ENCODE measurements around the gene TMEM63A. TPM values are rescaled to one million over a fixed set of nuclear protein-coding genes. Genes with fewer than 3 reads are reported as not detected.

TMEM63A gene
- total RNA-seq, 1 experiment from 2014 or later = 7.8 TPM

DNA sequence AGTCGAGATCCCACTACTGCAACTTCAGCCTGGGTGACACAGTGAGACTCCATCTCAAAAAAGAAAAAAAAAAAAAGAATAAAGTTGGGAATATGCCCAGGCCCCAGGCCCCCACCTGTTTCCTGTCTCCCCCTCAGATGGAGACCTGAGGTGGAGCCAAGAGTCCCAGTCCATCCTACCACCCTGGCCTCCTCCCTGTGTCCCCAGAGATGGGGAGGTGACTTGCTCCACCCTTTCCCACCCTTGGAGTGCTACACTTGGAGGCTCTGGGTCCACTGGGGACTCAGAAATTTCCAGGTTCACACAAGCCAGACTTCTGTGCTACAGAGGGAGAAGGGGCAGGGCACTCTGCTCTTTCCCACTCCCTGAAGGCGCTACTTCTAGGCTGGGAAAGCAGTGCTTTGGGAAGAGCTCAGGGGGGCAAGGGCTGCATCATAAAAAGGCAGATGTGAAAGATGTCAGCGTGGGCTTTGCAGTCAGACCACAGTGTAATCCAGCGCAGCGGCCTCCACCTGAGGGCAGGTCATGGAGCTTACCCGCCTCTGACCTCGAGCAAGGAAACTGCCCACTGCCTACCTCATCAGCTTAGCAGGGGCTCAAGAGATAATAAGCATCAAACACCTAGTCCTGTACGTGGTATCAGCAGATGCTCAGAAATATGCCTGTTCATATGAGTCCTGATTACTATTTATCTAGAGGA, 13.4 kb downstream of the TMEM63A start:
- no peak for DNase-seq (ENCODE audit: low read depth)

- no peak for DNase-seq (ENCODE audit: low read depth)
Measured at GRCh38 chr1:225866981-225867380, 15.2 kb downstream of the TMEM63A start.

DNA sequence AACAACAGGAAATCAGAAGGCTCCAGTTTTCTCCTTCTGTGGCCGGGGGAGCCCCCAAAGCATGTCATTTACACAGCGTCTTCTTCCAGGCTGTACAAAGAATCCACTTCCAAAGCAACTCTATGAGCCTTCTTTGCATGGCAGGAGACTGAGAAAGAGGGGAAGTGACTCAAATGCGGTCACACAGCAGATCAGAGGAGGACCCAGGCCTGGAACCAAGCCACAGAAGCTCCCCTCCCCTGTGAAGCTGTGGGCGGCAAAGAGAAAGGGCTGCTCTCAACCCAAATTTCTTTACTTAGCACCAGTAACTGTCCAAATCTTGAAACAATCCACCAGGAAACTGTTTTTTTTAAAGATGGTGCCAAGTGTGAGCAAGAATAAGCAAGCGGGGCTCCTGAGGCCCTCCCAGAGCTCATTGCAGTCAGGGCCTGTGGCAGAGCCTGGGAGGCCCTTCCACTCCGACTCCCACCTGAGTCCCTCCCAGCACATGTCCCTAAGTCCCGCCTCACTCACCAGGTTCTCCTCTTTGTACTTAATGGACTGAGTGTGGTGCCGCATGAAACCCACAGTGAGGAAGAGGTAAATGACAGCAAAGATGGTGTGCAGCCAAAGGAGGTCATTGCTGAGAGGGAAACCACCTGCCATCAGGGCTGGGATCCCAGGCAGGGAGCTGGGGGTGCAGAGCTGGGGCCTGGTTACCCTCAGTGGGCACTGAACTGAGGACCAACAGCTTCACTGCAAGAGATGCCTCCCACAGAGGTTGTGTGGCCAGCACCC, 15.9 kb downstream of the TMEM63A start:
- peak; percentile 96 for DNase-seq (ENCODE audit: low read depth)

DNA sequence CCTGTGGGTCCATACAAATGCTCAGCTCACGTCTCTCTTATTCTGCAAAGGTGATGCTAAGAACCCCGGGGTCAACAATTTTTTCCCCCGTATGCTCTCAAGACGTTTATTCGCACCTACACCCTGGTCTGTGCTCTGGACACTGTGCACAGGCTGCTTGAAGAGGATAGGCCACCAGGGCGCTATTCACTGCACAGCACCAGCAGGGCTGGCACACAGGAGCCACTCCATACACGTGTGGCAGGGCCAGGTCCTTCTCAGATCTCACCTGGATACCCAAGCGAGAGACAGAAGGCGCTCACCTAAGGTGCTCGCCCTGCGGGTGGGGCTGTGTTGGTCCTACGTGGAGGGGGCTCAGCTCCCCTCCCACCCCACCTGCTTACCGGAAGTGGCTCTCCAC, 16.7 kb downstream of the TMEM63A start:
- DNase-seq (ENCODE audit: low read depth) = no peak

DNA sequence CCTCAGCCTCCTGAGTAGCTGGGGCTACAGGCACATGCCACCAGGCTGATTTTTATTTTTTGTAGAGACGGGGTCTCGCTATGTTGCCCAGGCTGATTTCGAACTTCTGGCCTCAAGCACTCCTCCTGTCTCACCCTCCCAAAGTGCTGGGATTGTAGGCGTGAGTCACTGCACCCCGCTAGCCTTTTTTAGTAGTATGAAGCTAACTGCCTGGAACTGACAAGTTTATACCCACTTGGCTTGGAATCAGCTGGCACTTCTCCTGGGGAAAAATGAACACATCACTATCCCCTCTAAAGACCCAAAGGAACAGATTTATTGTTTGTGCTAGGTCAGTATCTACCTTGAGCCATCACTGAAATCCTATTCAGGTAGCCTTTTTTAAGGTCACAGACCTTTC, 19.0 kb downstream of the TMEM63A start:
- no peak for DNase-seq (ENCODE audit: low read depth)

DNA sequence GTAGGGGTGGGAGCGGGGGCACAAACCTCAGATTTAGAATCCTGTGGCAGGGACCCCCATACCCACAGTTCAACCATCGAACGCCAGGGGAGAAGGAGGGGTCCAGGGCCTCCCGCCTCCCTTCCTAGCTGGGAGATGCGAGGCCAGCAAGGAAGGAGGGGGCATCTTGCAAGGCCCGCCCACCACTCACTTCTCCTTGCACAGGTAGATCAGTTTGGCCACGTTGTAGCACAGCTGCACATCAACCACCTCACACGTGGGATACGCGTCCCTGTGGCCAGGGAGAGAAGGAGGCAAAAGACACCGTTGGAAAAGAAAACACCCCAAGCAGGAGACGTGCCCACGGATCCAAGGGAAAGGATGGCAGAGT, 19.6 kb downstream of the TMEM63A start:
- no peak for DNase-seq (ENCODE audit: low read depth)

- DNase-seq (ENCODE audit: low read depth) = no peak
Measured at GRCh38 chr1:225861834-225862580, 20.2 kb downstream of the TMEM63A start.

DNA sequence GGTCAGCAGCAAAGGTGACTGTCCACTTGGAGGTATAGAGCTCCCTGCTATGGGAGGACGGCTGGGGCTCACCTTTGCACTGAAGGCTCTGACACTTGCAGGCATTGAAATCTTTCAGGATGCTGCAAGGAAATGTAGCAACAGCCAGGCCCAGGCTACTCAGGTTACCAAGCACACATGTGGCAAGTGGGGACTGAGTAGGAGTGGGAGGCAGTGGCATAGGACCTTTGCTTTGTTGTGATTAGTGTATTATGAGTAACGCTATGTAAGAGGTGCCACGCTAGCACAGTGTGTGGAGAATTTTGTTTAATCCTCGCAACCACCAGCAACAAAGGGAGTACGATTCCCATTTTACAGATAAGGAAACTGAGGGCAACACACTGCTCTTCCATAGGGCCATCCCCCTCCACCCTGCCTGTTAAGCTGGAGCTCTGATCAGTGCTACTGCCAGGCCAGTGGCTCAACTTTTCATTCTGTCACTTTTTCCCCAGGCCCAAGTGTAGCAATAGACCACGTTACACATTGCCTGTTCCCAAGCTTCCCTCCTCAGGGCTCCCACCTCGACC, 21.2 kb downstream of the TMEM63A start:
- DNase-seq (ENCODE audit: low read depth) = no peak

GRCh38 chr1:225860107-225860506, 22.1 kb downstream of the TMEM63A start:
- no peak for DNase-seq (ENCODE audit: low read depth)

DNA sequence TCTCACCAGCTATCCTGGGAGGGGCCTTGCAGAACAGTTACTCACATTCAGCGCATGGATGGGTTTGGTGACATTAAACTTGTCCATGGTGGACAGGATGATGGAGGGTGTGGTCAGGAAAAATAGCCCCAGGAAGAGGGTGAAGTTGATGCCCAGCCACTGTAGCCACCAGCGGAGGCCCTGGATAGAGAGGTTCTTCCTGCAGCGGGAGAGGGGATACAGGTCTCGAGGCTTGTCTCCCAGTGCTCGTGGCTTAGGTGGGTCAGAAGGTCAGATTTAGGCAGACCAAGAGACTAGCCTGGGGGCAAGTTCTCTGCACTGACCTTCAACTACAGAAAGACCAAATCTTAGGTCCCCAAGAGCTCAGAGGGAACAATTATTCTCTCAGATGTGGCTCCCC, 23.0 kb downstream of the TMEM63A start:
- no peak for DNase-seq (ENCODE audit: low read depth)

GRCh38 chr1:225857256-225857655, 24.9 kb downstream of the TMEM63A start:
- no peak for DNase-seq (ENCODE audit: low read depth)

- no peak for DNase-seq (ENCODE audit: low read depth)
Measured at GRCh38 chr1:225855503-225856300, 26.5 kb downstream of the TMEM63A start.

GRCh38 chr1:225853441-225853840, 28.7 kb downstream of the TMEM63A start:
- no peak for DNase-seq (ENCODE audit: low read depth)

GRCh38 chr1:225852413-225853124, 29.6 kb downstream of the TMEM63A start:
- DNase-seq (ENCODE audit: low read depth) = no peak

DNA sequence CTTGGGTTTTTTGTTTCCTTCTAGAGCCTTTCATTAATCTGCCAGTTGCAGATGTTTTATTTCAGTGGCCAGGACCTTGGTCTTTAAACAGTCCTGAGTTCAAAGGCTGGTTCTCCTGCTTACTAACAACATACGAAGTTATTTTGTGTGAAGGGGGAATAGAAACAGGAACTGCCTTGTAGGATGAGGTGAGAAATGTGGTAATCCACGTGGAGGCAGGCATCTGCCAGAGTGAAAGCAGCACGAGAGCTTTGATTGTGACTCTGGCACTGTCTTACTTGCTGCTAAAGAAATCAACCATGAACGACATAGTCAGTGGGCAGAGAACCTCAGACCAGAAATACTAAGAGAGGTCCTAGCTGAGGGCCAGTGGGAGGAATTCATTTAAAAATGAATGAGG, 30.4 kb downstream of the TMEM63A start:
- DNase-seq (ENCODE audit: low read depth) = no peak

GRCh38 chr1:225850370-225850769, 31.8 kb downstream of the TMEM63A start:
- DNase-seq (ENCODE audit: low read depth) = no peak

DNA sequence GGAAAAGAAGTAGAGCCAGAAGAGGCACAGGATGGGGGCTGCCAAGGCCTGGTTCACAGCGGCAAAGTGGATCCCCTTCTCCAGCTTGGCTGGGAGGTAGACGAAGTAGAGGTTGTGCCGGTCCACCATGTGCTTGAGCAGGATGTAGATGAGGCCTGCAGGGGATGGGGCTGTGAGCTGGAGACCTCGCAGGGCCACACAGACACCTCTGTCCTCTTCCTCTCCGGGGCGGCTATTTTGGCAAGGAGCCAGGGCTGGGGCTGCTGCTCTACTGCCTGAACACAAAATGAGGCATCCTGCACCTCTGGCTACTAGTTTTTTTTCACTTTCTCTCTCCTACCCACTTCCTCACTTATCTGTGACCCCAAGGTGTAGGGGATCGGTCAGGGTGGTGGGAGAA, 32.3 kb downstream of the TMEM63A start:
- DNase-seq (ENCODE audit: low read depth) = no peak

- DNase-seq (ENCODE audit: low read depth) = no peak
Measured at GRCh38 chr1:225848030-225848955, 33.9 kb downstream of the TMEM63A start.

GRCh38 chr1:225847610-225848009, 34.6 kb downstream of the TMEM63A start:
- DNase-seq (ENCODE audit: low read depth) = no peak
